SK-N-SH (cell line): ENCODE results near the gene GAPVD1. TPM values are rescaled to one million over a fixed set of nuclear protein-coding genes. Genes with fewer than 3 reads are reported as not detected.

ENCODE experiments used
- CTCF ChIA-PET: fragments of 300-600, 350-600 bp; formaldehyde crosslinking; extraction: SDS; loops from one replicate; lab custom pipeline; 2021; lab: Yijun Ruan, JAX
- POLR2A ChIA-PET: fragments of 350-600 bp; sonication (Branson Sonifier 250); formaldehyde crosslinking; extraction: SDS; loops from one replicate; lab custom pipeline; 2020; ENCODE audit warnings: antibody characterized with exemption, inconsistent platforms; lab: Yijun Ruan, JAX
- DNase-seq: peaks from one replicate; pipeline ENCODE4 v3.0.0; 2012
- H2AFZ ChIP-seq: fragments of 200-600 bp; sonication (generic); 2 replicates; pipeline ENCODE4 v1.8.1; 2016; ENCODE audit warnings: antibody characterized with exemption, mild to moderate bottlenecking, low read depth
- H3F3A ChIP-seq: fragments of 200-600 bp; sonication (generic); replicated peaks from 2 replicates; pipeline ENCODE3; 2016; ENCODE audit warnings: antibody characterized with exemption, mild to moderate bottlenecking; ENCODE audit not compliant: insufficient read depth
- H3K27ac ChIP-seq, 2 experiments: fragments of 200-500 bp in 1 of 2; fragments of 200-600 bp in 1 of 2; sonication (Bioruptor generic) in 1 of 2; sonication (generic), shearing (Covaris generic) in 1 of 2; 2 replicates each; pipeline versions ENCODE4 v1.5.1 to v1.6.1; 2014 to 2016; ENCODE audit warnings: low read depth in 2 of 2, inconsistent platforms in 1 of 2, low read length in 1 of 2, mild to moderate bottlenecking in 1 of 2, mixed read lengths in 1 of 2
- H3K27me3 ChIP-seq: fragments of 200-600 bp; sonication (generic), shearing (Covaris generic); 2 replicates; pipeline ENCODE4 v1.6.1; 2016; ENCODE audit warnings: mixed run types; ENCODE audit not compliant: insufficient read depth
- H3K36me3 ChIP-seq, 2 experiments: fragments of 200-500 bp in 1 of 2; fragments of 200-600 bp in 1 of 2; sonication (Bioruptor generic) in 1 of 2; sonication (generic) in 1 of 2; replicated peaks in 1 of 2; 2 replicates each; pipeline versions ENCODE3 to v1.5.1; 2014 to 2016; ENCODE audit warnings: low read length in 1 of 2, mild to moderate bottlenecking in 1 of 2; ENCODE audit not compliant: insufficient read depth in 2 of 2, control insufficient read depth in 1 of 2
- H3K4me1 ChIP-seq, 2 experiments: fragments of 200-500 bp in 1 of 2; fragments of 200-600 bp in 1 of 2; sonication (Bioruptor generic) in 1 of 2; sonication (generic), shearing (Covaris generic) in 1 of 2; 2 replicates each; pipeline versions ENCODE4 v1.5.1 to v1.6.1; 2014 to 2016; ENCODE audit warnings: low read depth in 1 of 2, low read length in 1 of 2, mixed run types in 1 of 2; ENCODE audit not compliant: insufficient read depth in 2 of 2, control insufficient read depth in 1 of 2
- H3K4me2 ChIP-seq: fragments of 200-600 bp; sonication (generic), shearing (Covaris generic); 2 replicates; pipeline ENCODE4 v1.6.1; 2017; ENCODE audit warnings: mixed run types
- H3K4me3 ChIP-seq, 2 experiments: fragments of 200-500 bp in 1 of 2; fragments of 200-600 bp in 1 of 2; sonication (Bioruptor generic) in 1 of 2; sonication (generic), shearing (Covaris generic) in 1 of 2; 2 replicates each; pipeline versions ENCODE4 v1.5.1 to v1.8.1; 2014 to 2016; ENCODE audit warnings: low read depth in 2 of 2, inconsistent platforms in 1 of 2, low read length in 1 of 2, mild to moderate bottlenecking in 1 of 2, mixed read lengths in 1 of 2, moderate library complexity in 1 of 2
- H3K79me2 ChIP-seq: fragments of 200-600 bp; sonication (generic); 2 replicates; pipeline ENCODE4 v1.8.1; 2017; ENCODE audit warnings: mild to moderate bottlenecking; ENCODE audit not compliant: insufficient read depth
- H3K9ac ChIP-seq: fragments of 200-600 bp; sonication (generic); 2 replicates; pipeline ENCODE4 v1.6.1; 2017; ENCODE audit warnings: mixed run types
- H3K9me2 ChIP-seq: fragments of 200-600 bp; sonication (generic); 2 replicates; pipeline ENCODE4 v1.6.1; 2017; ENCODE audit warnings: mixed run types
- H3K9me3 ChIP-seq: fragments of 200-600 bp; sonication (generic); 2 replicates; pipeline ENCODE4 v1.6.1; 2017; ENCODE audit warnings: mixed run types, mild to moderate bottlenecking, moderate library complexity
- H4K20me1 ChIP-seq: fragments of 200-600 bp; sonication (generic); 2 replicates; pipeline ENCODE4 v1.6.1; 2017; ENCODE audit warnings: mild to moderate bottlenecking, mixed run types; ENCODE audit not compliant: insufficient read depth
- CHD2 ChIP-seq: fragments of 150-350 bp; IDR thresholded peaks from 2 replicates; pipeline ENCODE4 v1.6.1; 2018; ENCODE audit warnings: low read length; ENCODE audit not compliant: partially characterized antibody
- ELF1 ChIP-seq: IDR thresholded peaks from 2 replicates; pipeline ENCODE4 v1.4.0; 2012
- FOXJ3 ChIP-seq: sonication (generic); formaldehyde crosslinking; IDR thresholded peaks from 2 replicates; pipeline ENCODE4 v1.5.1; 2020; ENCODE audit warnings: mild to moderate bottlenecking, missing genetic modification reagents
- GABPA ChIP-seq: IDR thresholded peaks from 2 replicates; pipeline ENCODE4 v1.4.0; 2012; ENCODE audit warnings: low read depth, mild to moderate bottlenecking
- MAX ChIP-seq: IDR thresholded peaks from 2 replicates; pipeline ENCODE4 v1.4.0; 2012; ENCODE audit warnings: low read depth
- MXI1 ChIP-seq: IDR thresholded peaks from 2 replicates; pipeline ENCODE4 v1.6.1; 2012; ENCODE audit warnings: mild to moderate bottlenecking, low read depth, low read length, improper control_type of control experiment
- NFIC ChIP-seq: IDR thresholded peaks from 2 replicates; pipeline ENCODE4 v1.4.0; 2012; ENCODE audit warnings: borderline replicate concordance
- NRF1 ChIP-seq: IDR thresholded peaks from 2 replicates; pipeline ENCODE4 v1.6.1; 2012; ENCODE audit warnings: low read depth, mild to moderate bottlenecking, low read length
- RAD21 ChIP-seq: IDR thresholded peaks from 2 replicates; pipeline ENCODE4 v1.6.1; 2012; ENCODE audit warnings: mild to moderate bottlenecking, low read length
- RCOR1 ChIP-seq: fragments of 150-350 bp; IDR thresholded peaks from 2 replicates; pipeline ENCODE4 v1.6.1; 2017; ENCODE audit warnings: antibody characterized with exemption, low read length
- REST ChIP-seq: IDR thresholded peaks from 2 replicates; pipeline ENCODE4 v1.6.1; 2012; ENCODE audit warnings: mild to moderate bottlenecking, low read depth, low read length, moderate library complexity
- SIN3A ChIP-seq: IDR thresholded peaks from 2 replicates; pipeline ENCODE4 v1.6.1; 2012; ENCODE audit warnings: low read depth, mild to moderate bottlenecking, low read length, moderate library complexity, borderline replicate concordance
- SMC3 ChIP-seq: IDR thresholded peaks from 2 replicates; pipeline ENCODE4 v1.6.1; 2012; ENCODE audit warnings: low read depth, low read length, improper control_type of control experiment
- TCF12 ChIP-seq: IDR thresholded peaks from 2 replicates; pipeline ENCODE4 v1.4.0; 2012
- WGBS: methylation state at CpG from one replicate; pipeline ENCODE4 v1.1.6; 2017; ENCODE audit warnings: low lambda C conversion rate; 5-methylcytosine and 5-hydroxymethylcytosine counted together
- polyA plus RNA-seq, 3 experiments: library from polyadenylated mRNA; depleted of rRNA; stranded (reverse); fragments of >200 nt; gene quantifications; 2 replicates each; pipeline ENCODE4 v1.2.3, GENCODE V29; 2012

The GAPVD1 gene
- polyA plus RNA-seq, 1 of the 3 experiments (the other 2 are of a cell fraction), result 10.5 TPM

GRCh38 chr9:125240649-125240999, 21.0 kb upstream of the GAPVD1 start:
- Histone ChIP-seq H3K36me3 (peaks cover 39 to 48% of the 10 kb centered on the region in 2 experiments), H3K9me2 (no peaks in the 10 kb centered on the region), H3K27ac (peak overlapping the region; percentile 84 to 93), H2AFZ (no peak overlapping the region), H4K20me1 (peaks cover 53% of the 10 kb centered on the region), H3K27me3 (no peaks in the 10 kb centered on the region), H3K4me1 (peaks cover 20 to 36% of the 10 kb centered on the region in 2 experiments), H3K9ac (peak overlapping the region; percentile 98), H3K9me3 (no peaks in the 10 kb centered on the region), H3F3A (peaks cover 49% of the 10 kb centered on the region), H3K4me3 (peak overlapping the region; percentile 83 to 100), H3K4me2 (peak overlapping the region; percentile 92), H3K79me2 (peaks cover 65% of the 10 kb centered on the region)
- CTCF ChIA-PET, result interaction anchor here (0.7 kb wide), 2 partner anchors 42 to 311 kb away, joined by 3 read pairs; no protein-coding TSS in a partner anchor
- POLR2A ChIA-PET, result interaction anchor here (0.6 to 2.7 kb wide), 17 partner anchors 9 to 519 kb away, joined by 3 to 35 read pairs (median 5); partner anchors contain the start of genes GAPVD1 and RABEPK
- no peak for TF ChIP-seq GABPA
- TF ChIP-seq MAX, result peak; percentile 50
- TF ChIP-seq SIN3A, result peak; percentile 82; the same call in 1 of the 2 replicates
- no peak for TF ChIP-seq TCF12
- TF ChIP-seq RCOR1, result no peak
- no peak for TF ChIP-seq SMC3
- TF ChIP-seq REST, result no peak
- TF ChIP-seq CHD2, result no peak
- TF ChIP-seq RAD21, result no peak
- TF ChIP-seq FOXJ3 (CRISPR knock-in tag), result no peak
- no peak for TF ChIP-seq NRF1
- TF ChIP-seq ELF1, result no peak
- TF ChIP-seq MXI1, result peak; percentile 91
- TF ChIP-seq NFIC, result no peak
- under 1% methylated on average over 13 of the region's 33 CpGs for WGBS
- DNase-seq, result no peak
